Panc1 (cell line): ENCODE results near the gene PLS3. TPM values are rescaled to one million over a fixed set of nuclear protein-coding genes. Genes with fewer than 3 reads are reported as not detected.

ENCODE experiments used
- ATAC-seq: fragments of 200-7000 bp; cut with Tn5 transposase; 2 replicates; pipeline ENCODE4 v1.9.1; 2020; ENCODE audit warnings: mild to moderate bottlenecking, moderate library complexity
- BruUV-seq: library from RNA; stranded (reverse); fragments of 400-500 nt; replicated peaks from 2 replicates; lab custom pipeline; 2021; lab: Mats Ljungman, UMichigan
- CTCF ChIA-PET: fragments of 300-600 bp; sonication (Branson Sonifier 250); formaldehyde crosslinking; loops from one replicate; lab custom pipeline; 2022; ENCODE audit warnings: antibody characterized with exemption; lab: Charles Lee
- POLR2A ChIA-PET: fragments of 300-600 bp; sonication (Branson Sonifier 250); formaldehyde crosslinking; loops from one replicate; lab custom pipeline; 2022; ENCODE audit warnings: antibody characterized with exemption; lab: Charles Lee
- DNase-seq: peaks from one replicate; pipeline ENCODE4 v3.0.0-alpha.2; 2010; ENCODE audit warnings: low read depth, low spot score
- H3K27ac ChIP-seq: 2 replicates; pipeline ENCODE4 v1.5.1; 2011; ENCODE audit warnings: mild to moderate bottlenecking, low read length, inconsistent platforms
- H3K27me3 ChIP-seq: fragments of 200-500 bp; sonication (Bioruptor generic); 2 replicates; pipeline ENCODE4 v1.6.0; 2014; ENCODE audit warnings: low read length, inconsistent platforms; ENCODE audit not compliant: control insufficient read depth, insufficient read depth
- H3K36me3 ChIP-seq: fragments of 200-500 bp; sonication (Bioruptor generic); 2 replicates; pipeline ENCODE4 v1.5.1; 2014; ENCODE audit warnings: inconsistent platforms, mild to moderate bottlenecking, low read length, moderate library complexity; ENCODE audit not compliant: control insufficient read depth, insufficient read depth
- H3K4me1 ChIP-seq: 2 replicates; pipeline ENCODE4 v1.5.1; 2011; ENCODE audit warnings: inconsistent platforms, mild to moderate bottlenecking, low read length, moderate library complexity; ENCODE audit not compliant: control insufficient read depth, insufficient read depth
- H3K4me3 ChIP-seq, 2 experiments: 2 replicates each; pipeline ENCODE4 v1.5.1; 2011 to 2012; ENCODE audit warnings: low read depth in 2 of 2, low read length in 2 of 2, mild to moderate bottlenecking in 2 of 2, inconsistent platforms in 1 of 2, moderate library complexity in 1 of 2
- H3K9me3 ChIP-seq: fragments of 200-500 bp; sonication (Bioruptor generic); 2 replicates; pipeline ENCODE4 v1.5.1; 2014; ENCODE audit warnings: low read depth, mild to moderate bottlenecking, inconsistent platforms, low read length, moderate library complexity; ENCODE audit not compliant: control insufficient read depth, insufficient read depth
- POLR2AphosphoS5 ChIP-seq: IDR thresholded peaks from 2 replicates; pipeline ENCODE4 v1.6.1; 2012; ENCODE audit warnings: mild to moderate bottlenecking, low read depth, low read length, moderate library complexity
- SIN3A ChIP-seq: IDR thresholded peaks from 2 replicates; pipeline ENCODE4 v1.6.1; 2012; ENCODE audit warnings: low read depth, mild to moderate bottlenecking, low read length, moderate library complexity, borderline replicate concordance; ENCODE audit not compliant: insufficient read depth
- TCF7L2 ChIP-seq: IDR thresholded peaks from 2 replicates; pipeline ENCODE4 v1.6.1; 2011; ENCODE audit warnings: mild to moderate bottlenecking, low read depth, low read length, inconsistent platforms
- in situ Hi-C: cut with HindIII; loops from 2 replicates; pipeline ENCODE4 v1.10.0; 2016; ENCODE audit warnings: low sequenced_read_pairs, low pct_unique_long_range_greater_than_20kb
- intact Hi-C: fragments of 100-400 bp; cut with micrococcal nuclease; formaldehyde crosslinking; loops from one replicate; pipeline ENCODE4 v1.10.0; 2022; ENCODE audit not compliant: unreplicated experiment
- total RNA-seq: library from RNA; stranded (reverse); gene quantifications from one replicate; pipeline ENCODE4 v1.2.1, GENCODE V29; 2021; ENCODE audit not compliant: unreplicated experiment
- TF ChIP-seq, protein P1 (sequence below), 2 experiments: IDR thresholded peaks; 2 replicates each; pipeline ENCODE4 v1.6.1; 2011 to 2012; ENCODE audit warnings: low read depth in 2 of 2, control low read depth in 1 of 2, low read length in 1 of 2, mild to moderate bottlenecking in 1 of 2, moderate library complexity in 1 of 2; ENCODE audit not compliant: insufficient read depth in 1 of 2
- TF ChIP-seq, protein P2 (sequence below): fragments of 450-650 bp; IDR thresholded peaks from 2 replicates; pipeline ENCODE4 v1.5.1; 2017; ENCODE audit warnings: mild to moderate bottlenecking

Gene PLS3
- total RNA-seq, 1 experiment from 2014 or later, result 164 TPM

DNA sequence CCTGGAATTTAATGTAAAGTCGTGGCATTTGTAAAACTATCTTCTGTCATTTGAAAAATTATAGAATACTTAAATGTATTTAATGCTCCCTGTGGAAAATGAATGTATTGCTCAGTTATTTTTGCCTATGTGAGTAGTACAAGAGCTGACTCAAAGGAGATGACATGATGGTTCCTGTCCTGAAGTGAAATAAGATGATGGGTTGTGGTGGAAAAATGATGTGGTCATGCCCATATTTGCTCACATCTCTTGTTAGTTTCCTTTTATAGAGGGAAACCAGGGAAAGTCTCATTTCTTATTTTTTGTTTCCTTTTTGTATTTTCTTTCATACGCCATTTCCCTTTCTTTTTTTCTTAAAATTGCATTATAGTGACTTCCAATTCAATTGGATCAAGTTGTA is 23.7 kb downstream of the PLS3 start:
- intact Hi-C loops (no loop called here), in situ Hi-C loops (no loop called here)
- Histone ChIP-seq H3K36me3 (no peaks in the 10 kb centered on the region; the same call in 1 of the 2 replicates), H3K27me3 (no peaks in the 10 kb centered on the region), H3K27ac (no peak overlapping the region), H3K9me3 (no peaks in the 10 kb centered on the region), H3K4me1 (peaks cover 14% of the 10 kb centered on the region), H3K4me3 (no peak overlapping the region)
- no TSS peak for BruUV-seq
- CTCF ChIA-PET, result no interaction called here
- POLR2A ChIA-PET, result interaction anchor here (0.7 kb wide), 1 partner anchor 22 kb away, joined by 3 read pairs; no protein-coding TSS in a partner anchor
- ATAC-seq (no peak), DNase-seq (no peak)
- TF ChIP-seq, protein P1, sequence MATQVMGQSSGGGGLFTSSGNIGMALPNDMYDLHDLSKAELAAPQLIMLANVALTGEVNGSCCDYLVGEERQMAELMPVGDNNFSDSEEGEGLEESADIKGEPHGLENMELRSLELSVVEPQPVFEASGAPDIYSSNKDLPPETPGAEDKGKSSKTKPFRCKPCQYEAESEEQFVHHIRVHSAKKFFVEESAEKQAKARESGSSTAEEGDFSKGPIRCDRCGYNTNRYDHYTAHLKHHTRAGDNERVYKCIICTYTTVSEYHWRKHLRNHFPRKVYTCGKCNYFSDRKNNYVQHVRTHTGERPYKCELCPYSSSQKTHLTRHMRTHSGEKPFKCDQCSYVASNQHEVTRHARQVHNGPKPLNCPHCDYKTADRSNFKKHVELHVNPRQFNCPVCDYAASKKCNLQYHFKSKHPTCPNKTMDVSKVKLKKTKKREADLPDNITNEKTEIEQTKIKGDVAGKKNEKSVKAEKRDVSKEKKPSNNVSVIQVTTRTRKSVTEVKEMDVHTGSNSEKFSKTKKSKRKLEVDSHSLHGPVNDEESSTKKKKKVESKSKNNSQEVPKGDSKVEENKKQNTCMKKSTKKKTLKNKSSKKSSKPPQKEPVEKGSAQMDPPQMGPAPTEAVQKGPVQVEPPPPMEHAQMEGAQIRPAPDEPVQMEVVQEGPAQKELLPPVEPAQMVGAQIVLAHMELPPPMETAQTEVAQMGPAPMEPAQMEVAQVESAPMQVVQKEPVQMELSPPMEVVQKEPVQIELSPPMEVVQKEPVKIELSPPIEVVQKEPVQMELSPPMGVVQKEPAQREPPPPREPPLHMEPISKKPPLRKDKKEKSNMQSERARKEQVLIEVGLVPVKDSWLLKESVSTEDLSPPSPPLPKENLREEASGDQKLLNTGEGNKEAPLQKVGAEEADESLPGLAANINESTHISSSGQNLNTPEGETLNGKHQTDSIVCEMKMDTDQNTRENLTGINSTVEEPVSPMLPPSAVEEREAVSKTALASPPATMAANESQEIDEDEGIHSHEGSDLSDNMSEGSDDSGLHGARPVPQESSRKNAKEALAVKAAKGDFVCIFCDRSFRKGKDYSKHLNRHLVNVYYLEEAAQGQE (IDR thresholded peaks at IDR 0.05; ENCODE audit: insufficient read depth in 1 of 2, low read depth in 2 of 2, low read length in 1 of 2), result no peak
- TF ChIP-seq SIN3A (no peak), TCF7L2 (no peak), POLR2AphosphoS5 (no peak)
- TF ChIP-seq, protein P2, sequence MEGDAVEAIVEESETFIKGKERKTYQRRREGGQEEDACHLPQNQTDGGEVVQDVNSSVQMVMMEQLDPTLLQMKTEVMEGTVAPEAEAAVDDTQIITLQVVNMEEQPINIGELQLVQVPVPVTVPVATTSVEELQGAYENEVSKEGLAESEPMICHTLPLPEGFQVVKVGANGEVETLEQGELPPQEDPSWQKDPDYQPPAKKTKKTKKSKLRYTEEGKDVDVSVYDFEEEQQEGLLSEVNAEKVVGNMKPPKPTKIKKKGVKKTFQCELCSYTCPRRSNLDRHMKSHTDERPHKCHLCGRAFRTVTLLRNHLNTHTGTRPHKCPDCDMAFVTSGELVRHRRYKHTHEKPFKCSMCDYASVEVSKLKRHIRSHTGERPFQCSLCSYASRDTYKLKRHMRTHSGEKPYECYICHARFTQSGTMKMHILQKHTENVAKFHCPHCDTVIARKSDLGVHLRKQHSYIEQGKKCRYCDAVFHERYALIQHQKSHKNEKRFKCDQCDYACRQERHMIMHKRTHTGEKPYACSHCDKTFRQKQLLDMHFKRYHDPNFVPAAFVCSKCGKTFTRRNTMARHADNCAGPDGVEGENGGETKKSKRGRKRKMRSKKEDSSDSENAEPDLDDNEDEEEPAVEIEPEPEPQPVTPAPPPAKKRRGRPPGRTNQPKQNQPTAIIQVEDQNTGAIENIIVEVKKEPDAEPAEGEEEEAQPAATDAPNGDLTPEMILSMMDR, result no peak

DNA sequence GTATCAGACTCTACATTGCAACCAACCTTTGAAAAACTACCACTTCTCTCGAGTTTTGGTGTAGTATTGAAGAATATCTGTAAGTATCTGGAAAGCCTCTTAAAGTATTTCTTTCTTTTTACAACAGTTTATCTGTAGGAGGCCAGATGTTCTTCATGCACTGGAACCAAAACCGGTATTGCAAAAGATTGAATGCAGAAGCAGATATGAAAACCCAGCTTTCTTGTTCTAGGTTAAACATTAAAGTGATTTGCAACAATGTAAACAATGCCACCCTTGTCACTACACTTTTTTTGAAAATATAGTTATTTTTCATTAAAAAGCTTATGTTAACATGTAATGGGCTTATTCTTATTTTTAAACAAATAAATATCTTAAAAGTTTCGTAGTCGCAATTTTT is 27.2 kb downstream of the PLS3 start:
- no peak overlapping the region for H3K27ac ChIP-seq
- ATAC-seq (no peak), DNase-seq (no peak)
- H3K9me3 ChIP-seq, result no peaks in the 10 kb centered on the region
- ChIA-PET CTCF (no interaction called here), POLR2A (no interaction called here)
- in situ Hi-C loops (no loop called here), intact Hi-C loops (no loop called here)
- H3K4me3 ChIP-seq, result no peak overlapping the region
- no peaks in the 10 kb centered on the region for H3K27me3 ChIP-seq
- H3K36me3 ChIP-seq, result no peaks in the 10 kb centered on the region; the same call in 1 of the 2 replicates
- peaks cover 20% of the 10 kb centered on the region for H3K4me1 ChIP-seq
- BruUV-seq, result no TSS peak
- TF ChIP-seq POLR2AphosphoS5, result no peak
- TF ChIP-seq, protein P2, result no peak
- TF ChIP-seq, protein P1 (IDR thresholded peaks at IDR 0.05; ENCODE audit: insufficient read depth in 1 of 2, low read depth in 2 of 2, low read length in 1 of 2), result no peak
- no peak for TF ChIP-seq SIN3A
- TF ChIP-seq TCF7L2, result no peak
